Measurements from ENCODE around the gene GRM1.

GRM1 gene

DNA sequence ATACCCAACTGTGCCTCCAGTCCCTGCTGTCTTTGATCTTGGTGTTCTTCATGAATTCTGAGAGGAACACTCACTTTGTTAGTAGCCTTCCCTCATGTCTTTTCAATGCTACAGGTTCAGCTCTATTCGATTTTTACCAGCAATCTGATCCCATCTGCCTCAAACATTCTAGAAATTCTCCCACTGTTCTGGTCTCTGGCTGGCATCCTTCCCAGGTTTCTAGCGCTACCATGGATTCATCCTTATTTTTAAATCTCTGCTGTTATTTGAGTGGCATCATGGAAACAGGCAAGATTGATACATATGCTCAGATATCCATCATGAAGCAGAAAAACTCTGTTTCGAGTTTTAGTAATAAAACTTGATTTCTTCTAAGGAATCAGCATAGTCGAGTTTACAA is 94.8 kb downstream of the GRM1 start:
- Mint-ChIP-seq H3K36me3 (no peaks in the 10 kb centered on the region), H3K9me3 (peaks cover 0 to 1% of the 10 kb centered on the region in 2 donors), H3K27me3 (no peaks in the 10 kb centered on the region), H3K4me3 (no peak overlapping the region), H3K27ac (no peak overlapping the region), H3K4me1 (no peaks in the 10 kb centered on the region)
- ATAC-seq (replicated peaks) (no peak), DNase-seq (no peak)

DNA sequence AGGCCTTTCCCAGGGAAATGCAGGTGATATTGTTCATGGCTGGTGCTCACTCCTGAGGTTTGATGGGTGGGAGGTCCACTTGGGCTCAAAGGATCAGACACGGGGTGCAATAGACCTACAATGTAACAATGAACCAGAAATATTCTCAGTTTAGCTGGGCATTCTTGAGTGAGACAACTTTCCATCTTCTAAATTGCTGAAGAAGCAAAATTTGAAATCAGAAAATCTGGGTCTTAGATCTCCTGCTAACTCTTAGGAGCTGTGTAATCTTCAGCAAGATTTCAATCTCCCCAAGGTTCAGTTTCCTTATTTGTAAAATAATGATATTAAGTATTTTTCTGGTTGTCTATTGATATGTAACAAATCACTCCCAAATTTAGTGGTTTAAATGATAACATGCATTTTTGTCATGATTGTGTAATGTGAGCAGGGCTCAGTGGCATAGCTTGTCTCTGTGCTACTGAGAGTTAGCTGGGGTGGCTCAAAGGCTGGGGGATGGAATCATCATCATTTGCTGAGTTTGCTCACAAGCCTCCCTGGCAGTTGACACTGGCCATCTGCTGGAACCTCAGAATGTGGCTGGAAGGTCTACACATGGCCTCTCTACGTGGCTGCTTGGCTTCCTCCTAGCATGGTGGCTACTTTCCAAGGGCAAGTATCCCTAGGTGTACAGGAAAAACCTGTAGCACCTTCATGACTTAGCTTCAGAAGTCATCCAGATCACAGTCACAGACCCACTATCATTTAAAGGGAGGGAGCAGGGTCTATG is 98.8 kb downstream of the GRM1 start:
- no peaks in the 10 kb centered on the region for H3K36me3 Mint-ChIP-seq
- no peaks in the 10 kb centered on the region for H3K4me1 Mint-ChIP-seq
- no peaks in the 10 kb centered on the region for H3K9me3 Mint-ChIP-seq
- H3K4me3 Mint-ChIP-seq = no peak overlapping the region
- H3K27ac Mint-ChIP-seq = no peak overlapping the region
- DNase-seq (no peak), ATAC-seq (replicated peaks) (no peak)
- no peaks in the 10 kb centered on the region for H3K27me3 Mint-ChIP-seq

GRCh38 chr6:146133866-146134265 is 105.0 kb downstream of the GRM1 start:
- Mint-ChIP-seq H3K27me3 (no peaks in the 10 kb centered on the region), H3K27ac (no peak overlapping the region), H3K4me1 (no peaks in the 10 kb centered on the region)

DNA sequence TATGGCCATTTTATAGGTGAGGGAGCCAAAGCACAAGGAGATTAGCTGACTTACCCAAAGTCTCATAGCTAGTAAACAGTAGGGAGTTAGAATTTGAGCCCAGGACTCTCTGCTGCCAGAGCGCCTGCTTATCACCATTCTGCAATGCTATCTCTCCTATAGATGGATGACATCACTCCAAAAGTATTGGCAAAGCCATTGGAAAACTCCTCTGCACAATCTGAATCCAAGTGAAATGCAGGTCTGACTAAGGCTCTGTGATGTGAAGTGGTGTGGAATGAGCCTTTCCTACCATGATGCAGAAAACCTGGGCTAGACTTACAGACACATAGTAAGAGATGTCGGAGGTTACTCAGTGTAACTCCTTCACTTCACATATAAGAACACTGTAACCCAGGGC is 106.3 kb downstream of the GRM1 start:
- H3K4me1 Mint-ChIP-seq = no peaks in the 10 kb centered on the region
- no peak overlapping the region for H3K27ac Mint-ChIP-seq
- no peak overlapping the region for H3K4me3 Mint-ChIP-seq
- peaks cover 5 to 11% of the 10 kb centered on the region in 2 donors for H3K9me3 Mint-ChIP-seq
- ATAC-seq (replicated peaks) = no peak
- H3K27me3 Mint-ChIP-seq = no peaks in the 10 kb centered on the region
- no peaks in the 10 kb centered on the region for H3K36me3 Mint-ChIP-seq
- no peak for DNase-seq

More at GRCh38 chr6:146133866-146134265, 105.0 kb downstream of the GRM1 start:
- no peak for DNase-seq
- ATAC-seq (replicated peaks) = no peak
- H3K36me3 Mint-ChIP-seq = no peaks in the 10 kb centered on the region
- no peak overlapping the region for H3K4me3 Mint-ChIP-seq
- H3K9me3 Mint-ChIP-seq = peaks cover 5 to 9% of the 10 kb centered on the region in 2 donors

DNA sequence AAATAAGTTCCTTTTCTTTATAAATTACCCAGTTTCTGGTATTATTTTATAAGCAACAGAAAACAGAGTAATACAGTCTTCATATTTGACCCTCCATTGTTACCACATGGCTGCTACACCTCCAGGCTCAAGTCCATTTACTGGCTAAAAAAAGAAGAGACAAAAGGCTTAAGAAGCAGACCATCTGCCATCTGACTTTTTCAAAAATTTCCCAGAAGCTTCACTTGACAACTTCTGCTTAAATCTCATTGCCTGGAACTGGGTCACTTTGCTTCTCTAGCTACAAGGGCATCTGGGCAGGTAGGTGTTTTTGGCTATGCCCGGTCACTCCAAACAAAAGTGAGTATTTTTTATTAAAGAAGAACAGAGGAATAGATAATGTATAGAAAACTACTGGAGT is 118.0 kb downstream of the GRM1 start:
- Mint-ChIP-seq H3K9me3 (peaks cover 0 to 6% of the 10 kb centered on the region in 2 donors), H3K27ac (no peak overlapping the region), H3K4me1 (no peaks in the 10 kb centered on the region), H3K27me3 (no peaks in the 10 kb centered on the region), H3K36me3 (no peaks in the 10 kb centered on the region), H3K4me3 (no peak overlapping the region)
- no peak for DNase-seq
- ATAC-seq (replicated peaks) = no peak

DNA sequence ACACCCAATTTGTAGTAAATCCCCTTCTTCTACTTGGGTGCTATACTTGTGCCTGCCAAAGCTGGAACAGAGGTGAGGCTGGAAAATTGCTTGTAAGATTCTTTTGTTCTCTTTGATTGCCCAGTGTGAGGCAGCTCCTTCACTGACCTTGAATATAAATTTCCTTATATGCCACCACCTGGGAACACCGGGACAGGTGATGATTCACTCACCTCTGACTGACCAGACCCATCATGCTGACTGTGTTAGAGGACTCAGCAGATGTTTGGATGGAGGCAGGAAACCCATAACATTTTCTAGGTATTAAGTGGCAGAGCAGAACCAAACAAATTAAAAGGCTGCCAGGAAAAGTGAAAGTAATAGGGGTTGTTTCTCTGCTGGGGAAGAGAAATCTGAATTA is 120.9 kb downstream of the GRM1 start:
- no peaks in the 10 kb centered on the region for H3K4me1 Mint-ChIP-seq
- H3K9me3 Mint-ChIP-seq = peaks cover 0 to under 1% of the 10 kb centered on the region in 2 donors
- H3K36me3 Mint-ChIP-seq = no peaks in the 10 kb centered on the region
- H3K4me3 Mint-ChIP-seq = no peak overlapping the region
- no peak for DNase-seq
- H3K27ac Mint-ChIP-seq = no peak overlapping the region
- ATAC-seq (replicated peaks) = no peak
- no peaks in the 10 kb centered on the region for H3K27me3 Mint-ChIP-seq

DNA sequence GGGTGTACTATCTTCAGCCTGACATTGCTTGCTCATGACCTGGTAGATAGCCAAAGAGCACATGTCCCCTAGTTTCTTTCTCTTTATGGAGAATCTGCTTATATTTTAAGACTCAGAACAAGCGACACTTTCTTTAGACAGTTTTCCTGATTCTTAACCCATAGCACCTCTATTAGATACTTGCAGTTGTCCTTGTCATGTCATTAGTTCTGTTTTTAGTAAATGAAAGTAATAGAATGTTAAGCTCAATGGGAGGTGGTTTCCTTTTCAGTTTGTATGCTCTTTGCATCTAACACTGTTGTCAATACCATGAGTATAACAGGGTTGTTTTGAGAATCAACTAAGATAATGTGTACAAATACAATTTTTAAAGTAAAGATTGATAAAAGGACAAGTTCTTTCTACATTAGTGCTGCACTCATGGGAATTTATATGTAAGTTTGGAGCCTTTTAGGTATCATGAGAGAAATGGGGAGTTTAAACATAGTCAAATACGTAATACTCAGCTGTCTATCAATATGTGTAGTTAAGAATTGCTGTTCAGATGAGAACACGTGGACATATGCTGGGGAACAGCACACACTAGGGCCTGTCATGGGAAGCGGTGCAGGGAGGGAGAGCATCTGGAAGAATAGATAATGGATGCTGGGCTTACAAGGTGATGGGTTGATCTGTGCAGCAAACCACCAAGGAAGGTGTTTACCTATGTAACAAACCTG is 124.3 kb downstream of the GRM1 start:
- H3K27ac Mint-ChIP-seq = no peak overlapping the region
- no peaks in the 10 kb centered on the region for H3K4me1 Mint-ChIP-seq
- DNase-seq = no peak
- no peaks in the 10 kb centered on the region for H3K36me3 Mint-ChIP-seq
- H3K27me3 Mint-ChIP-seq = no peaks in the 10 kb centered on the region
- H3K4me3 Mint-ChIP-seq = no peak overlapping the region
- H3K9me3 Mint-ChIP-seq = no peaks in the 10 kb centered on the region
- ATAC-seq (replicated peaks) = no peak

- no peak overlapping the region for H3K27ac Mint-ChIP-seq
- ATAC-seq (replicated peaks) (no peak), DNase-seq (no peak)
- H3K9me3 Mint-ChIP-seq = no peaks in the 10 kb centered on the region
- no peaks in the 10 kb centered on the region for H3K27me3 Mint-ChIP-seq
- H3K36me3 Mint-ChIP-seq = no peaks in the 10 kb centered on the region
- no peaks in the 10 kb centered on the region for H3K4me1 Mint-ChIP-seq
- H3K4me3 Mint-ChIP-seq = no peak overlapping the region
Observed at GRCh38 chr6:146154197-146154596, 125.3 kb downstream of the GRM1 start.

- no peaks in the 10 kb centered on the region for H3K4me1 Mint-ChIP-seq
- DNase-seq = no peak
Observed at GRCh38 chr6:146161664-146162063, 132.8 kb downstream of the GRM1 start.

GRCh38 chr6:146169872-146170271 is 141.0 kb downstream of the GRM1 start:
- Mint-ChIP-seq H3K9me3 (peaks cover 11 to 17% of the 10 kb centered on the region in 2 donors), H3K27me3 (no peaks in the 10 kb centered on the region), H3K36me3 (no peaks in the 10 kb centered on the region), H3K4me1 (no peaks in the 10 kb centered on the region), H3K27ac (no peak overlapping the region), H3K4me3 (no peak overlapping the region)
- DNase-seq (no peak), ATAC-seq (replicated peaks) (no peak)

More at GRCh38 chr6:146161664-146162063, 132.8 kb downstream of the GRM1 start:
- no peak for ATAC-seq (replicated peaks)
- H3K9me3 Mint-ChIP-seq = peaks cover 0 to 2% of the 10 kb centered on the region in 2 donors
- H3K4me3 Mint-ChIP-seq = no peak overlapping the region
- H3K27me3 Mint-ChIP-seq = no peaks in the 10 kb centered on the region
- H3K36me3 Mint-ChIP-seq = no peaks in the 10 kb centered on the region
- H3K27ac Mint-ChIP-seq = no peak overlapping the region

GRCh38 chr6:146177785-146178184 is 148.9 kb downstream of the GRM1 start:
- H3K27ac Mint-ChIP-seq = no peak overlapping the region
- H3K36me3 Mint-ChIP-seq = no peaks in the 10 kb centered on the region
- no peaks in the 10 kb centered on the region for H3K4me1 Mint-ChIP-seq
- no peak overlapping the region for H3K4me3 Mint-ChIP-seq
- DNase-seq = no peak
- H3K27me3 Mint-ChIP-seq = no peaks in the 10 kb centered on the region
- peaks cover 0 to 3% of the 10 kb centered on the region in 2 donors for H3K9me3 Mint-ChIP-seq
- no peak for ATAC-seq (replicated peaks)

GRCh38 chr6:146183831-146184230 is 155.0 kb downstream of the GRM1 start:
- Mint-ChIP-seq H3K36me3 (no peaks in the 10 kb centered on the region), H3K27ac (no peak overlapping the region), H3K27me3 (no peaks in the 10 kb centered on the region), H3K4me1 (no peaks in the 10 kb centered on the region), H3K9me3 (no peaks in the 10 kb centered on the region), H3K4me3 (no peak overlapping the region)
- DNase-seq (no peak), ATAC-seq (replicated peaks) (no peak)

DNA sequence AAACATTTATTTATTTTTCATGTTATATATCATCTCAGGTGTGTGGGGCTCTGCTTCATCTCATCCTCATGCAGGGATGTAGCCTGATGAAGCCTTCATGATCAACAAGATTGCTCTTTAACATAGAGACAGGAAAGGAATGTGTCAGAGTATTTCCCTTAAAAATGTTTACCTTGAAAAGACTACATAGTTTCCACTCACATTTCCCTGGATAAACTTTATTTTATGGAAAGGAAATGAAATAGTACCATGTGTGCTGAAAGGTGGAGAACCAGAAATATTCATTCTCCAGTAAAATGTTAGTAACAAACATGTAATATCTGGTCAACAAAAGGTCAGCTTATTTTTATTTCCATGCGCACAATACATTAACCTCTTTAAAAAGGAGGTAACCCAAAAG is 155.8 kb downstream of the GRM1 start:
- DNase-seq (no peak), ATAC-seq (replicated peaks) (no peak)
- no peaks in the 10 kb centered on the region for H3K36me3 Mint-ChIP-seq
- H3K27ac Mint-ChIP-seq = no peak overlapping the region
- H3K4me3 Mint-ChIP-seq = no peak overlapping the region
- H3K9me3 Mint-ChIP-seq = no peaks in the 10 kb centered on the region
- H3K4me1 Mint-ChIP-seq = no peaks in the 10 kb centered on the region
- H3K27me3 Mint-ChIP-seq = no peaks in the 10 kb centered on the region

DNA sequence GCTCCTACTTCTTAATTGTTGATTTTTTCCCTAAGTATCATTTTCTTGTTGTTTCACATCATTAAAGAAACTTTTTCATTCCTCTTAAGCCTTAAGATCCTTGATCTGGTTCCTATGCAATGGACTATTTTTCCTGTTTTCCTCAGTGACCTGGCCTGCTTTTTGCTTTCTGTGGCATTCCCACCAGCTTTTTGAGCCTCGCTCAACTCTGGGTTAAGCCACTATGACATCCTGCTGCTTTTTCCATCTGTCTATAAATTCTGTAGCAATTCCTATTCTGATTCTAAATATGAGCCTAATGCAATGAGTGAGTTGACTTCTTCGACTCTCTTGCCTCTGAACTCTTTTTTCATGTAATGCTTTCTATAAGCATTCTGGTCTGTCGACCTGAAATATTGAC is 160.3 kb downstream of the GRM1 start:
- no peak overlapping the region for H3K27ac Mint-ChIP-seq
- no peak overlapping the region for H3K4me3 Mint-ChIP-seq
- no peaks in the 10 kb centered on the region for H3K36me3 Mint-ChIP-seq
- no peaks in the 10 kb centered on the region for H3K9me3 Mint-ChIP-seq
- no peaks in the 10 kb centered on the region for H3K4me1 Mint-ChIP-seq
- DNase-seq (no peak), ATAC-seq (replicated peaks) (no peak)
- no peaks in the 10 kb centered on the region for H3K27me3 Mint-ChIP-seq

- H3K4me1 Mint-ChIP-seq = no peaks in the 10 kb centered on the region
- no peaks in the 10 kb centered on the region for H3K9me3 Mint-ChIP-seq
- no peak for ATAC-seq (replicated peaks)
- no peak overlapping the region for H3K4me3 Mint-ChIP-seq
- no peak overlapping the region for H3K27ac Mint-ChIP-seq
- DNase-seq = no peak
- no peaks in the 10 kb centered on the region for H3K36me3 Mint-ChIP-seq
- H3K27me3 Mint-ChIP-seq = no peaks in the 10 kb centered on the region
Observed at GRCh38 chr6:146190581-146190980, 161.7 kb downstream of the GRM1 start.

Data from stimulated activated naive B cell treated with anti-CD40 and anti-IgM and Interleukin-4, amounts not matched to agents 10 μg/mL and 1 μg/mL and 100 μg/mL, for 72 hours (primary cell).